GM19099 (cell line): ENCODE data around the gene SNRPA.

Experiments used
- POLR2A ChIP-seq: IDR thresholded peaks from 3 replicates; pipeline ENCODE4 v1.6.1; 2011; ENCODE audit warnings: low read depth; ENCODE audit not compliant: insufficient read length; ENCODE audit errors: extremely low read depth

Gene SNRPA

DNA sequence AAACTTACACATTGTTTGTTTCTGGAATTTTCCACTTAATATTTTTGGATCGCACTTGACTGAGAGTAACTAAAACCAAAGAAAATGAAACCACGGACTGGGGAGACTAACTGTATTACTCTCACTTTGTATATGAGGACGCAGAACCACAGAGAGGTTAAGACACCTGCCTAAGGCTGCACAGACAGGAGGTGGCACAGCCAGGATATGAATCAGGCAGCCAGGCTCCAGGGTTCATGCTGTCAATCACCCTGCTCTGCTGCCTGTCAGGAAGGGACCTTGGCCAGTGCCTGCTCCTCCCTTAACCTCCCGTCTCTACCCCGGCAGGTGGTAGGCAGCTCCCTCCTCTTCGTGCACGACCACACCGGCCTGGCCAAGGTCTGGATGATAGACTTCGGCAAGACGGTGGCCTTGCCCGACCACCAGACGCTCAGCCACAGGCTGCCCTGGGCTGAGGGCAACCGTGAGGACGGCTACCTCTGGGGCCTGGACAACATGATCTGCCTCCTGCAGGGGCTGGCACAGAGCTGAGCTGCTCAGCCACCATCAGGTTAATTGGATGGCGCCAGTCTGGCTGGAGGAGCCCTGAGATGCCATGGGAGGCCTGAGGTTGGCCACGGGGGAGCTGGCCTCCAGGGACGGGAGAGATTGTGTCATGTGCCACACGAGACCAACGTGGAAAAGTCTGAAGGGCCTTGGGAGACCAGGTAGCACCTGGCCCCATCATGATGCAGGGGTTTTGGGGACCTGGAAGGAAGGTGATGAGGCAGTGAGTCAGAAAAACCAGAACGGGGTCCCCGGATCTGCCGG is 11.8 kb upstream of the SNRPA start:
- TF ChIP-seq POLR2A = no peak

GRCh38 chr19:40739871-40740703 is 10.9 kb upstream of the SNRPA start:
- no peak for TF ChIP-seq POLR2A

- TF ChIP-seq POLR2A = no peak
These were observed 10.3 kb upstream of the SNRPA start for GRCh38 chr19:40740747-40741146.

DNA sequence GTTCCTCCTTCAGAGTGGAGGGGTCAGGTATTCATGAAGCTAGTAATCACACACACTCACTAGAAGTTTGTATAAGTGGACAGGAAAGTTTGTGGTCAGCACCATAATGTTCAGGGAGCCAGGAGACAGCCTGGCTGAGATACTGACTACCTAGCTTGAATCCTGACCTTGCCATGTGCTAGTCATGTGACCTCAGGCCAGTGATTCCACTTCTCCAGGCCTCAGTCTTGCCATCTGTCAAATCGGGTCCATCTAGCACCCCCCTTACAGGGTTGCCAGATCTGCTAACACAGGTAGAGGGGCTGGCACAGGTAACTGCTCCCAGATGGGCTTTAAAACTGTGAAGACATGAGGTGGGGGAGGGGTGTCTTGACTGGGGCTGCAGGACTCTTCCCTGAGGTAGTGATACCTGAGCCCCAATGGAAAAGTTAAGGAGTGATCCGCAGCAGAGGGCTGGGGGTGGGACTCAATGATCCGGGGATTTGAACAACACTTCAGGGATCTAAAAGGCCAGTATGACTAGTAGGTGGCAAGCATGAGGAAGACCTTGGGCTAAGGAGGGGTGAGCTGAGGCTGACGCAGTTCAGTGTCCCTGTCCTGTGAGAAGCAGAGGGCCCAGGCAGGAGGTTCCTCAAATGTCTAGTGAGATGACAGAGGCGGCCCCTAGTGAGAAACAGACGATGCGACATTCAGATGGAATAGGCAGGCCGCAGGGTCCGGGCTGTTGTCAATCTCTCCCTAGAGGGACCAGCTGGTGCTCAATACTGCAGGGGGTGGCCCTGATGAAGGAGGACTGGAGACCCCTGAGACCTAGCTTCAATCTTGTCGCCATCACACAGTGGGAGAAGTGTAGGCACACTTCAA is 9.2 kb upstream of the SNRPA start:
- no peak for TF ChIP-seq POLR2A

DNA sequence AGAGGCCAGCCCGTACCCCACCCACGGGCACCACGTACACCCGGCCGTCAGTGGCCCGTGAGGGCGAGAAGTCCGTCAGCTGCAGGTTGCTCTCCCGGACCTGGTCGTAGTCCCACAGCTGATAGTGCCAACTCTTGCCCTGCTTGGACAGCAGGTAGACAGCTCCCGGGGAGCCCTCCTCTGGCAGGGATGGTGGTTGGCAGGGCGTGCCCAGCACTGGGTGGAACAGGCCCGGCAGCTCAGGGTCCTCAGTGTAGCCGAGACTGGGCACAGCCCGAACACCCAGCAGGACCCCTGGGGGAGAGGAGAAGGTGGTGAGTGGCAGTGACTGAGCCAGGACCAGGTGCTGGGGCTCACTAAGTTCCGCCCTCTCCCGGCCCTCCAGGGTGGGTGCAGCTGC is 8.5 kb upstream of the SNRPA start:
- TF ChIP-seq POLR2A = no peak

DNA sequence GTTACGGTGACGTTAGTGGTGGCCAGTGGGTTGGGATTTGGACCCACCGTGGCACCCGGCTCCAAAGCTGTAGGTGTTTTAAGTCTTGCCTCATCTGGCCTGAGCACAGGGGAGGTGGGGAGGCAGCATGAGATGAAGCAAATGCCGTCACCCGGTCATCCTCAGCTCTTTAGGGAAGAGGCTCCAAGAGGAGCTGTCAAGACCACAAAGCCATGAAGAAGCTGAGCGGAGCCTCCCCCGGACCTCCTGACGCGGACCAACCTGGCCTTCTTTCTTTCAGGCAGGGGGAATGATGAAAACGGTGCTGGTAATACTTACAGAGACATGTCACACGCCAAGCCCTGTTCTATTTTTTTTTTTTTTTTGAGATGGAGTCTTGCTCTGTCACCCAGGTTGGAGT is 8.1 kb upstream of the SNRPA start:
- TF ChIP-seq POLR2A = no peak

- no peak for TF ChIP-seq POLR2A
These were observed 7.1 kb upstream of the SNRPA start for GRCh38 chr19:40743926-40744325.

DNA sequence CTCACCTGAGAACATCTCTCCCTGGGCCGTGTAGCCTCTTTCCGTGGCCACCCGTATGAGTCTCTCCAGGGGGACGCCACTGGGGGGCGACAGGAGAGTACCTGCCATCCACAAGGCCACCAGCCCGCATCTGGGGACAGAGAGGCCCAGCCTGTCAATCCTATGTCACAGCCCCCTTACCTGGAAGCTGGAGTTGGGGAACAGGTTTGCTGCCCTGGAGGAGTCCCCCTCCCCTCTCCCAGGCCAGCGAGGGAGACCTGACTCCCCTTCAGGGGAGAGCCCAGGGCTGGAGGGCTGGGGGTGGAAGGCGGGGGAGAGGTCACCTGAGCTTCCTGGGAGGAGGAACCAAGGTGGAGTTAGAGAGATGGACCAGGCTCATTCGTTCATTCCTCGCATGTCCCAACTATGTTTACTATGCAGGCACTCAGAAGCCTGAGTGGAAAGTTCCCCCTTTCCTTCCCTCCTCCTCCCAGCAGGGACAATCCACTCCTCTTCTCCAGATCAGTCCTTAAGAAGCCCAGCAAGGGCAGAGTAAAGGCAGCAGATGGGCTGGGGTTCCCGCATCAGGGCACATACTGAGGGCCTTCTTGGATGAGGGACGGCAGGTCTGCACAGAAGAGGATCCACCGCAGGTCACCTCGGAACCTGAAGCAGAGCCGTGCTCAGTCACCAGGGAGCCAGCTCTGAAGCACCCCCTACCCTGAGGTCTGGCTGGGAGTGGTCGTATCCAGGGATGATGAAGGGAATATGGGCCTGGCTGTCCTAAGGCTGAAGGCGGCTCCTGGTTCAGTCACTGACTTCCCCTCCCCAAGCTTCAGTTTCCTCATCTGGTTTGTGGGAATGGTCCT is 6.2 kb upstream of the SNRPA start:
- TF ChIP-seq POLR2A = no peak

- no peak for TF ChIP-seq POLR2A
These were observed 5.6 kb upstream of the SNRPA start for GRCh38 chr19:40745402-40745780.

- TF ChIP-seq POLR2A = no peak
These were observed 3.5 kb upstream of the SNRPA start for GRCh38 chr19:40747536-40747935.

DNA sequence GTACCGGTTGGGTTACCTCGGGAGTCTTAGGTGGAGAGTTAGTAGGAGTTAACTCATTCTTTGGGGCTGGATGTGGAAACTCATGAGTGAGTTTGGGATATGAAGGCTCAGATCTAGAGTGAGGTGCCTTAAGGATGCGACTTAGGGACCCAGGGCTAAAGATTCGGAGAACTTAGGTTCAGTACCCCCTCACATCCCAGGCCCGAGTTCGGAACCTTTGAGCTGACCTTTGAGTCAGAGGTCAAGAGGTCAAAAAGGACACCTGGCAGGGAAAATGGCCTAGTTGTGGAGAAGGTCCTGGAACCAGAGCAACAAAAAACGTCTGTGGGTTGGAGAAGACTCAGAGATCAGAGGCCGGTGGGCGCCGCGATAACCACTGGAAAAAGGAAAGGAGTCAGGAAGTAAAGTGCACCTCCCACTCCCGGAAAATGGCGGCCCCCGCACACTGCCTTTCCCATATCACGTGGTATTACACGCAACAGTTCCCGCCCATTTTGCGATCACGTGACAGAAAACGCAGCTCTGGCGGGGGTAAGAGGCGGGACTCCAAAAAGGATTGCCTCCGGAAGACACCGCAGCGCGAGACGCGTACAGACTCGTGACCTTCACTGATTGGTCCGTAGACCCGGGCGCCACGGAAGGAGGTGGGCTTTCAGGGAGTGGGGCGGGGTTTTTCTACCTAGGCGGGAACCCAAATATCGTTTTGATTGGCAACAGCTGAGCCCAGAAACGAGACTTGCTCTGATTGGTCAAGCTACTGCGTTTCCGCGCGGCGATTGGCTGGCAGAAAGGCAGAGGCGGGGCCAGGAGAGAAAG is 737 bp upstream of the SNRPA start, which contains the start of gene ACTMAP:
Gene ACTMAP (minus strand): TSS at position 420 of the 816 bp plus-strand sequence. CDS start 674 bp downstream, outside the sequence.
- peak; percentile 20 for TF ChIP-seq POLR2A

DNA sequence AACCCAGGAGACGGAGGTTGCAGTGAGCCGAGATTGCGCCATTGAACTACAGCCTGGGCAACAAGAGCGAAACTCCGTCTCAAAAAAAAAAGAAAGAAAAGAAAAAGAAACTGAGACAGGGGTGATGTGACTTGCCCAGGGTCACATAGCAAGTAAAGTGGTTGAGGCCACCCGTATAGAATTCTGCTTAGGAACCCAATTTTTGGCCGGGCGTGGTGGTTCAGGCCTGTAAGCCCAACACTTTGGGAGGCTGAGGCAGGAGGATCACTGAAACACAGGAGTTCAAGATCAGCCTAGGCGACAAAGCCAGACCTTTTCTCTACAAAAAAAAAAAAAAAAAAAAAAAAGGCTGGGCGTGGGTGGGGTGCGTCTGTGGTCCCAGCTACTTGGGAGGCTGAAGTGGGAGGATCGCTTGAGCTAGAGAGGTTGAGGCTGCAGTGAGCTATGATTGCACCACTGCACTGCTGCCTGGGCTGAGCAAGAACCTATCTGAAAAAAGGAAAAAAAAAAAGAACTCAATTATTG is 1.3 kb downstream of the SNRPA start:
- no peak for TF ChIP-seq POLR2A

DNA sequence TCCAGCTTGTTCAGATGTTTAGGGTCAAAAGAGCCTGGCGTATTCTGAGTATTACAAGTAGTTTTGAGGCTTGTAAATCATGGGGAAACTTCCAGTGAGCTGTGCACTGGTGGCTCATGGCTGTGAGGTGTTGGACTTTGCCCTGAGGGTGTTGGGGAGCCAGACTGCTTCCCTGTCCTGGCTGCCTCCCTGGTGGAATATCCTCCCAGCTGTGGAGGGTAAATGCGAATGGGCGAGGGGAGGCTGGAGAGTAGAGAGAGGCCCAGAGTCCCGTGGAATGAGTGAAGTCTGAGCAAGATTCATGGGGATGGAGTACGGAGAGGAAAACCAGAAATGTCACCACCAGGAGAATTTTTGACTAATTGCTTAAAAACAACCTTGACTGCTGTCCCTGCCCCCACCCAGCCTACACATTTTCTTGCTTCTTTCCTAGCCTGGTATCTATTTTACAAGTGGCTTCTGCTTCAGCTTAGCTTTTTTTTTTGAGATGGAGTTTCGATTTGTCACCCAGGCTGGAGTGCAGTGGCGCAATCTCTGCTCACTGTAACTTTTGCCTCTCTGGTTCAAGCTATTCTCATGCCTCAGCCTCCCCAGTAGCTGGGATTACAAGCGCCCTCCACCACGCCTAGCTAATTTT is 3.7 kb downstream of the SNRPA start:
- no peak for TF ChIP-seq POLR2A
